LNCAP (cell line): ENCODE data around the gene SYNE1.

Experiments used
- TF ChIP-seq, protein P1 (sequence below): fragments of 450-650 bp; IDR thresholded peaks from 2 replicates; pipeline ENCODE4 v1.5.1; 2017; ENCODE audit warnings: mild to moderate bottlenecking

SYNE1 gene

GRCh38 chr6:152244998-152245630, 392.0 kb downstream of the SYNE1 start:
- TF ChIP-seq, protein P1, sequence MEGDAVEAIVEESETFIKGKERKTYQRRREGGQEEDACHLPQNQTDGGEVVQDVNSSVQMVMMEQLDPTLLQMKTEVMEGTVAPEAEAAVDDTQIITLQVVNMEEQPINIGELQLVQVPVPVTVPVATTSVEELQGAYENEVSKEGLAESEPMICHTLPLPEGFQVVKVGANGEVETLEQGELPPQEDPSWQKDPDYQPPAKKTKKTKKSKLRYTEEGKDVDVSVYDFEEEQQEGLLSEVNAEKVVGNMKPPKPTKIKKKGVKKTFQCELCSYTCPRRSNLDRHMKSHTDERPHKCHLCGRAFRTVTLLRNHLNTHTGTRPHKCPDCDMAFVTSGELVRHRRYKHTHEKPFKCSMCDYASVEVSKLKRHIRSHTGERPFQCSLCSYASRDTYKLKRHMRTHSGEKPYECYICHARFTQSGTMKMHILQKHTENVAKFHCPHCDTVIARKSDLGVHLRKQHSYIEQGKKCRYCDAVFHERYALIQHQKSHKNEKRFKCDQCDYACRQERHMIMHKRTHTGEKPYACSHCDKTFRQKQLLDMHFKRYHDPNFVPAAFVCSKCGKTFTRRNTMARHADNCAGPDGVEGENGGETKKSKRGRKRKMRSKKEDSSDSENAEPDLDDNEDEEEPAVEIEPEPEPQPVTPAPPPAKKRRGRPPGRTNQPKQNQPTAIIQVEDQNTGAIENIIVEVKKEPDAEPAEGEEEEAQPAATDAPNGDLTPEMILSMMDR = no peak

DNA sequence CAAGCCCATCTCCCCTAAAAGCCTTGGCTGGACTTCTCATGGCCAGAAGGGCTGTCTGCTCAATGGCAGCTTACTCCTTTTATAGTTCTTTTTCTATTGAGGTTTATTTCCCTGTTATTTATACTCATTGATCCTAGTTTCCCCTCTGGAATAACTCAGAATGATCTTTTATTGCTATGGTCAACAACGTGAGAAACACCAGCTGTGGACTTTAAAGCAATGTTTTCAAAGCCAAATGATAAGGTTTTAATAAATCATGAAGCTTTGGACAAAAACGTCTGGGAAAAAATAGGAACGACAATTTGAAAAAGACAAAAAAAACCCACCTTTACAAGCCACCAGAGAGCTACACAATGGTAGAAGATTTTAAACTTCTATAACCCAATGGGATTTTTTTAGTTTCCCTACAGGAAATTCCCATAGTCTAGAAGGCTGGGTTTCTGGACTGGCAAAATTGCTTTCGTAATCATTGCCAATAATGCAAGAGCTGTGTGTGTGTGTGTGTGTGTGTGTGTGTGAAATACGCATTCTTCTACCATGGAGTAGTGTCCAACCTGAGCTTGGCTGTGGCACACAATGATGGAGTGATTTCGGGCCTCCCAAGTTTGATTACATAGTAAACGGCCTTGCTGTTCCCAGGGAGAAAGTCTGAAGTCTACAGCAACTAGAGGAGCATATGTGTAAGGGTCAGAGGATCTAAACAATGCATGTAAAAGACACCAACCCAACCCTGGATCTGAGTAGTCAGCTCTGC, 396.0 kb downstream of the SYNE1 start:
- TF ChIP-seq, protein P1 = no peak

- TF ChIP-seq, protein P1 = no peak
These were observed 396.7 kb downstream of the SYNE1 start for GRCh38 chr6:152240436-152240835.

DNA sequence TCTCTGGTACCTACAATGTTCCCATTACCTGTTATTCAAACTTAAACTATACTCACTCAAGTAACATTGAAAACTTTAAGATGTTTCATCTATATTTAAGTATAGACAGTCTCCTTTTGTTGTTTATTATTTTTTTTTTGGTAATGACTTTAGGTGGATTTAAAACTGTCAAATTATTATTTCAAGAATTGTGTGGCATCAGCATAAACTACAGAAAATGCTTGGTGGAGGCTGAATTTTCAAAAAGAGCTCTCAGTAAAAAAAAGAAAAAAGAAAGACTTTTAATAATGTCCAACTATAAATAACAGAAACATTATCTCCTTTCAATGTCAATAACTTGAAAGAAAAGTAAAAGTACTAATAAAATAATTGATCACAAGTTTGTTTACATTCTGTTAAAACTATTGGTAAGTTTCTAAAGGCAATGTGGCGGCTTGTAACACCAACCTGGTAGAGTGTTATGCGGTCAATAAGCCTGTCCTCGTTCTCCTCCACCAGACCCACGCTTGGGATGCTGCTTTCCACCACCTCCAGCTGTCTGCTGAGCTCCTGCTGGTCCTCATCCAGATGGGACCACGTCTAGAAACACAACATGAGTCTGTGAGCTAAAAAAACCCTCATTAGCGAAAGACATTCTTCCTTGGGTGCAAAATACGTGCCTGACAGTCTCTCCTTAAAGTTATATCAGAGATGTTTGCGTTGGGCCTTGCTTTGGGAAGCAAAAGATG, 400.6 kb downstream of the SYNE1 start:
- TF ChIP-seq, protein P1 = no peak

DNA sequence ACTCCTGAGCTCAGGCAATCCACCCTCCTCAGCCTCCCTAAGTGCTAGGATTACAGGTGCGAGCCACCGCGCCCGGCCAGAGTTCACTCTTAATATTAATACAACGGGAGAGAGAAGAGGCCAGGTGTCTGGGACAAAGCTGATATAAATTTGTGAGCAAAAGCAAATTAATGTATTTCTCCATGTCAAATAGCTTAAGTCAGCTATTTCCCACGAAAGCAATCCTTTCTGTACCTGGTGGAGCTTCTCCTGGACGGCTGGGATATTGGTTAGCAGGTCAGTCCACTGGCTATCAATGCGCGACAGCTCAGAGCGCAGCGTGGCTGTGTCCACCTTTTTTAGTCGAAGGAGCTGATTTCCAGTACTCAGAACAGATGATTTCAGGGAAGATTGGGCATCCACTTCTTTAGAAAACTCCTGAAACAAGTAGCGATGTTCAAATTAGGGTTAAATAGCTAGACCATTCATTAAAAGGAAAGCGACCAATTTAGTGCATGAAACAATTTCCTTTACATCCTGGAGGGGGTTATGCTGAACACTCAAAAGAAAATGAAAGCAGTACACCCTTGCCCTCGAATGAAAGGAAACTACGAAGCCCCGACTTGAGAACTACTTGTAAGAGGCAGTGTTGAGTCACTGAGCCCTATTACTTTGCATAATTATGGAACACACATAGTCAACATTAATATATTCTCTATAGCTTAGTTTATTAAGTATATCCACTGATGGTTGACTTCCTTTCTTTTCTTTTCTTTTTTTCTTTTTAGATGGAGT, 403.4 kb downstream of the SYNE1 start:
- TF ChIP-seq, protein P1 = no peak

DNA sequence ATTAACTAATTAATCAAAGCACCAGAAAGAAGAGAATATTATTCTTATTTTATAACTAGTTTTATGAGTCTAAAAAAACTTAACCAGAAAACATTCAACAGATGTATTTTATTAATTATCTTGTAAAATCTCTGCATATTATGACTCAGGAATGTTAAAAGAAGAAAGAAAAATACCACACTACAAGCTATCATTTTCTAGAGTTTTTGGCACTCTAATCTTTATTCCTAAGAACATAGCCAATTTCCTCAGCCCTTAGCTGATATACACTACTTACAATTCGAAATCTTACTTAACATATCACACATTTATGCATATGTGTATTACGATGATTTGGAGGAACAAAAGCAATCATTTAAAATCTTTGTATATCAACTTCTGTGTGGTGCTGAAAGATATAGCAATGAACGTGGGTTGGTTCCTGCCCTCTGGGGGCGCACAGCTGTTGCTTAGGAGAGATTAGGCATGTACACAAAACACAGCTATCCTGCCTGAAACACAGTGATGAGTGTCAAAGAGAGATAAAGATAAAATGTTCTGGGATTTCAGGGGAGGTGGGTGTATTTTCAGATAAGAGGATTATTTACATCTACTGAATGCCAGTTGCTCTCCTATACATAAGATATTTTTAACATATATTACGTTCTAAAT, 404.5 kb downstream of the SYNE1 start:
- TF ChIP-seq, protein P1 = no peak

DNA sequence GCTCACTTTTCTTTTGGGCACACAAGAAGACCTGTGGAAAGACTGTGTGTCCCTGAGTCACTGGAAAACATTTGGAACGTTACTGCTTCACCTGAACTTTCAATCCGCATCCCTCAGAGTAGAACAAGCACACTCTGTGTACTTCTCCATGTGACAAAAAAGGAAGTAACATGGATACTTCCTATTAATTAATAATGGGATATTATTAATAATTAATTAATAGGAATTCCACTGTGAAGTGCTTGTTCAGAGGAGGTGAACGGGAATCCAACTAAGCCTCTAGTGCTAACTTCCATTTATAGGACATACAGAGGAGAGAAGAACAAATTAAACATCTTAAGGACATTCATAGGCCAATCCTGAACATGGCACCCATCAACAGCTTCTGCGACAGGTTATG, 407.8 kb downstream of the SYNE1 start:
- TF ChIP-seq, protein P1 = no peak
